Caki2 (cell line): Measurements from ENCODE around the gene PGBD2. TPM values are rescaled to one million over a fixed set of nuclear protein-coding genes. Genes with fewer than 3 reads are reported as not detected.
"Not testable (repeated sequence)": the region's sequence is repeated elsewhere in the genome, so short reads cannot be mapped to it uniquely, and the experiment has no call there.

Experiments used
- DNase-seq: peaks from one replicate; pipeline ENCODE4 v3.0.0-alpha.2; 2015; ENCODE audit warnings: low read depth
- in situ Hi-C: cut with HindIII; loops from 2 replicates; pipeline ENCODE4 v1.10.0; 2016; ENCODE audit warnings: low sequenced_read_pairs, low pct_unique_long_range_greater_than_20kb, mixed read lengths
- total RNA-seq: library from RNA; depleted of rRNA; stranded (reverse); fragments of >200 nt; shearing (Covaris generic); gene quantifications from 2 replicates; pipeline ENCODE4 v1.2.3, GENCODE V29; 2014; ENCODE audit warnings: low replicate concordance

PGBD2 gene
- total RNA-seq, 1 experiment from 2014 or later, result 5.8 TPM

GRCh38 chr1:248884632-248885295 is 21.3 kb upstream of the PGBD2 start:
- in situ Hi-C loops, result no loop called here
- DNase-seq, result no peak

- DNase-seq, result no peak
- in situ Hi-C loops, result no loop called here
Measured at GRCh38 chr1:248885646-248886045, 20.4 kb upstream of the PGBD2 start.

GRCh38 chr1:248886237-248886895 is 19.7 kb upstream of the PGBD2 start:
- in situ Hi-C loops, result no loop called here
- no peak for DNase-seq

- DNase-seq, in situ Hi-C loops: not testable (repeated sequence)
Measured at GRCh38 chr1:248889914-248890243, 16.2 kb upstream of the PGBD2 start.

GRCh38 chr1:248890549-248891498 is 15.2 kb upstream of the PGBD2 start:
- in situ Hi-C loops, result no loop called here
- DNase-seq, result no peak

GRCh38 chr1:248891758-248892157 is 14.3 kb upstream of the PGBD2 start:
- in situ Hi-C loops, result no loop called here
- DNase-seq, result no peak

- DNase-seq, result no peak
- in situ Hi-C loops, result no loop called here
Measured at GRCh38 chr1:248892590-248892989, 13.4 kb upstream of the PGBD2 start.

GRCh38 chr1:248894837-248895236 is 11.2 kb upstream of the PGBD2 start:
- DNase-seq, result no peak
- in situ Hi-C loops, result no loop called here

GRCh38 chr1:248897412-248898337 is 8.4 kb upstream of the PGBD2 start:
- no peak for DNase-seq
- in situ Hi-C loops, result no loop called here

GRCh38 chr1:248900637-248901036 is 5.4 kb upstream of the PGBD2 start:
- no peak for DNase-seq
- in situ Hi-C loops, result no loop called here

- DNase-seq, result no peak
- in situ Hi-C loops, result no loop called here
Measured at GRCh38 chr1:248901578-248901977, 4.5 kb upstream of the PGBD2 start.

- no peak for DNase-seq
- in situ Hi-C loops, result no loop called here
Measured at GRCh38 chr1:248904437-248905216, 1.4 kb upstream of the PGBD2 start.

- DNase-seq, result no peak
- in situ Hi-C loops, result no loop called here
Measured at GRCh38 chr1:248905662-248906008, 400 bp upstream of the PGBD2 start.

- DNase-seq, result peak; percentile 53
Measured at GRCh38 chr1:248906753-248907661, 972 bp downstream of the PGBD2 start.

GRCh38 chr1:248910761-248911160 is 4.7 kb downstream of the PGBD2 start:
- in situ Hi-C loops, result no loop called here
- DNase-seq, result no peak

More at GRCh38 chr1:248906753-248907661, 972 bp downstream of the PGBD2 start:
- in situ Hi-C loops, result no loop called here

GRCh38 chr1:248913933-248914332 is 7.9 kb downstream of the PGBD2 start:
- in situ Hi-C loops, result no loop called here
- DNase-seq, result no peak
